B cell (primary cell): ENCODE measurements around the gene SPRED2.

Experiments used
- EZH2 ChIP-seq: IDR thresholded peaks from 2 replicates; pipeline ENCODE4 v1.6.1; 2012; ENCODE audit warnings: borderline replicate concordance, low read depth, mild to moderate bottlenecking, moderate library complexity, low read length; ENCODE audit not compliant: insufficient read depth, poor library complexity, severe bottlenecking
- TF ChIP-seq, protein P1 (sequence below): fragments of 200-600 bp; IDR thresholded peaks from one replicate; pipeline ENCODE4 v1.8.0; 2022; ENCODE audit warnings: antibody characterized with exemption, mild to moderate bottlenecking

DNA sequence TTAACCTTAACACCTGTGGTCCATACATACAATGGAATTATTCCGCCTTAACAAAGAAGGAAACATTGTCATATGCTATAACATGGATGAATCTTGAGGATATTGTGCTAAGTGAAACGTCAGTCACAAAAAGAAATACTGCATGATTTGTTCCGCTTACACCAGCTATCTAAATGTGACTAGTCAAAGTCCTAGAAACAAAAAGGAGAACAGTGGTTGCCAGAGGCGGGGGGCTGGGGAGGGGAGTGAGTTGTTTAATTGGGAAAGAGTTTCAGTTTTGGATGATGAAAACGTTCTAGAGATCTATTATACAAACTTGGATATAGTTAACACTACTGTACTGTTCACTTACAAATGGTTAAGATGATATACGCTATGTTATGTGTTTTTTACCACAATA lies 72.0 kb downstream of the SPRED2 start:
- TF ChIP-seq, protein P1, sequence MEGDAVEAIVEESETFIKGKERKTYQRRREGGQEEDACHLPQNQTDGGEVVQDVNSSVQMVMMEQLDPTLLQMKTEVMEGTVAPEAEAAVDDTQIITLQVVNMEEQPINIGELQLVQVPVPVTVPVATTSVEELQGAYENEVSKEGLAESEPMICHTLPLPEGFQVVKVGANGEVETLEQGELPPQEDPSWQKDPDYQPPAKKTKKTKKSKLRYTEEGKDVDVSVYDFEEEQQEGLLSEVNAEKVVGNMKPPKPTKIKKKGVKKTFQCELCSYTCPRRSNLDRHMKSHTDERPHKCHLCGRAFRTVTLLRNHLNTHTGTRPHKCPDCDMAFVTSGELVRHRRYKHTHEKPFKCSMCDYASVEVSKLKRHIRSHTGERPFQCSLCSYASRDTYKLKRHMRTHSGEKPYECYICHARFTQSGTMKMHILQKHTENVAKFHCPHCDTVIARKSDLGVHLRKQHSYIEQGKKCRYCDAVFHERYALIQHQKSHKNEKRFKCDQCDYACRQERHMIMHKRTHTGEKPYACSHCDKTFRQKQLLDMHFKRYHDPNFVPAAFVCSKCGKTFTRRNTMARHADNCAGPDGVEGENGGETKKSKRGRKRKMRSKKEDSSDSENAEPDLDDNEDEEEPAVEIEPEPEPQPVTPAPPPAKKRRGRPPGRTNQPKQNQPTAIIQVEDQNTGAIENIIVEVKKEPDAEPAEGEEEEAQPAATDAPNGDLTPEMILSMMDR = no peak
- no peak for TF ChIP-seq EZH2
